ENCODE results near the gene PSIP1. TPM values are rescaled to one million over a fixed set of nuclear protein-coding genes. Genes with fewer than 3 reads are reported as not detected.
"Not testable (repeated sequence)": the region's sequence is repeated elsewhere in the genome, so short reads cannot be mapped to it uniquely, and the experiment has no call there.

The PSIP1 gene
- total RNA-seq, 1 donor from 2014 or later: 115 TPM

DNA sequence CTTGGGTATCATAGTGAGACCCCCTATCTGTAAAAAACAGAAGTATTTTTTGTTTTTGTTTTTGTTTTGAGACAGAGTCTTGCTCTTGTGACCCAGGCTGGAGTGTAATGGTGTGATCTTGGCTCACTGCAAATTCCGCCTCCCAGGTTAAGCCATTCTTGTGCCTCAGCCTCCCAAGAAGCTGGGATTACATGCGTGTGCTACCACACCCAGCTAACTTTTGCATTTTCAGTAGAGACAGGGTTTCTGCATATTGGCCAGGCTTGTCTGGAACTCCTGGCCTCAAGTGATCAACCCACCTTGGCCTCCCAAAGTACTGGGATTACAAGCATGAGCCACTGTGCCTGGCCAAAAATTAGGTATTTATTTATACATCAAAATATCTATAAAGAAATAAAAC lies 31.9 kb upstream of the PSIP1 start:
- TF ChIP-seq CTCF (IDR thresholded peaks at IDR 0.05): no peak
- no peak overlapping the region for H3K4me3 ChIP-seq
- H3K4me1 ChIP-seq: no peaks in the 10 kb centered on the region
- DNase-seq (ENCODE audit: low spot score in 2 of 2): no peak
- no peak overlapping the region for H3K27ac ChIP-seq
- no peaks in the 10 kb centered on the region for H3K27me3 ChIP-seq
- H3K36me3 ChIP-seq: no peaks in the 10 kb centered on the region
- no peaks in the 10 kb centered on the region for H3K9me3 ChIP-seq
- intact Hi-C loops (cut with DNase I): no loop called here

DNA sequence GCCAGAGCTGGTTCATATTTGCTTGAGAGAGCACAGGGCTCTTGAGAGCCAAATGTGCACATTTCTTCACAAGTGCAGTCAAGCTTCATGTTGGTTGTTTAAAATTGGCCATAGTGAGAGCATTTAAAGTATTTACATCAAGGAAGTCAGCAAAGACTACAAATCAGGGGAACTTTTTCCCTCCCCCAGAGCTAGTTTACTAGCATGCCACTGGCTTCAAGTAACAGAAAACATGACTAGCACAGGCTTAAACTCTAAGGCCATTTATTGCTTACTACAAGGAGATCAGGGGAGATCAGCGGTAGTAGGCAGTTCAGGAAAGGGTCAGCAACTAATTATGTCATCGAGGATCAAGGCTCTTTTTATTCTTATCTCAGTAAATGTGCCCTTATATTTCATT lies 31.1 kb upstream of the PSIP1 start:
- Histone ChIP-seq H3K9me3 (no peaks in the 10 kb centered on the region), H3K36me3 (no peaks in the 10 kb centered on the region), H3K27ac (no peak overlapping the region), H3K4me3 (no peak overlapping the region), H3K4me1 (no peaks in the 10 kb centered on the region), H3K27me3 (no peaks in the 10 kb centered on the region)
- no peak for DNase-seq (ENCODE audit: low spot score in 2 of 2)
- intact Hi-C loops (cut with DNase I): no loop called here
- no peak for TF ChIP-seq CTCF (IDR thresholded peaks at IDR 0.05)

GRCh38 chr9:15531380-15531779 lies 20.6 kb upstream of the PSIP1 start:
- no peak for DNase-seq (ENCODE audit: low spot score in 2 of 2)
- Histone ChIP-seq H3K9me3 (no peaks in the 10 kb centered on the region), H3K27ac (no peak overlapping the region), H3K4me1 (no peaks in the 10 kb centered on the region), H3K27me3 (no peaks in the 10 kb centered on the region), H3K36me3 (no peaks in the 10 kb centered on the region), H3K4me3 (no peak overlapping the region)
- no peak for TF ChIP-seq CTCF (IDR thresholded peaks at IDR 0.05)
- intact Hi-C loops (cut with DNase I): no loop called here

GRCh38 chr9:15529566-15530324 lies 19.0 kb upstream of the PSIP1 start:
- H3K27ac ChIP-seq: no peak overlapping the region
- no peaks in the 10 kb centered on the region for H3K27me3 ChIP-seq
- no peak for DNase-seq (ENCODE audit: low spot score in 2 of 2)
- no peaks in the 10 kb centered on the region for H3K4me1 ChIP-seq
- no peaks in the 10 kb centered on the region for H3K9me3 ChIP-seq
- H3K4me3 ChIP-seq: no peak overlapping the region
- intact Hi-C loops (cut with DNase I): no loop called here
- no peak for TF ChIP-seq CTCF (IDR thresholded peaks at IDR 0.05)
- no peaks in the 10 kb centered on the region for H3K36me3 ChIP-seq

DNA sequence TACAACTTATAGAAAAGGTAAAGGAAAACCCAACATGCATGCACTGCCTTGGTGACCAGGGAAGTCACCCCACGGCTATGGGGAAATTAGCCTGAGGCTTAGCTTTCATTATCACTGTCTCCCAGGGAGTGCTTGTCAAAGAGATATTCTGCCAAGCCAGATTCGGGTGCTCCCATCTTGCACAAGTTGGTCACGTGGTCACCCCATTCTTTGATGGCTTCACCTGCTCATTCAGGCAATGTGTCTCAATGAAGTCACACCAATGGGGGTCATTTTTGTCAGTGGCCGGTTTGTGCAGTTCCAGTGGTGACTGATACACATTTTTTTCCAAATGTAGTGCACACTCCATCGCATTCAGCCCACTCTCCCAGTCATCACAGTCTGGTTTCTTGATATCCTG lies 16.3 kb upstream of the PSIP1 start:
- H3K4me3 ChIP-seq; H3K27me3 ChIP-seq; intact Hi-C loops (cut with DNase I); H3K27ac ChIP-seq; H3K4me1 ChIP-seq; H3K36me3 ChIP-seq; H3K9me3 ChIP-seq; DNase-seq (ENCODE audit: low spot score in 2 of 2): not testable (repeated sequence)

DNA sequence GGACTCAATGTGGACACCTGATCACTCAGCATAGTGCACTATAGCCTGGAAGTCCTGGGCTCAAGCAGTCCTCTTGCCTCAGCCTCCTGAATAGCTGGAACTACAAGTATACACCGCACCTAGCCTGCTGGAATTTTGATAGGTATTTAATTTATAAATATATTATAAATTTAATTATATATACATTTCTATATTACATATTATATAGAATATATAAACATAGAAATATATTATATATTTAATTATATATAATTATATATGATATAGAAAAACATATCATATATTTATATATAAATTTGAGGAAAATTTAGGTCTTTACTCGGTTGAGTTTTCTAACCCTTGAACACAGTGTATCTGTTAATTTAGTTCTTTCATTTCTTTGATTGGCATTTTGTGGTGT lies 15.2 kb upstream of the PSIP1 start:
- no peak overlapping the region for H3K4me3 ChIP-seq
- H3K4me1 ChIP-seq: no peaks in the 10 kb centered on the region
- H3K27ac ChIP-seq: no peak overlapping the region
- no peaks in the 10 kb centered on the region for H3K9me3 ChIP-seq
- H3K36me3 ChIP-seq: no peaks in the 10 kb centered on the region
- no peak for DNase-seq (ENCODE audit: low spot score in 2 of 2)
- no peak for TF ChIP-seq CTCF (IDR thresholded peaks at IDR 0.05)
- H3K27me3 ChIP-seq: no peaks in the 10 kb centered on the region
- intact Hi-C loops (cut with DNase I): no loop called here
